ENCODE results near the gene TSPAN32. TPM values are rescaled to one million over a fixed set of nuclear protein-coding genes. Genes with fewer than 3 reads are reported as not detected.

Gene TSPAN32
- total RNA-seq, 1 experiment from 2014 or later: 0.07 TPM

GRCh38 chr11:2289350-2289749, 12.5 kb upstream of the TSPAN32 start:
- DNase-seq (ENCODE audit: low read depth): no peak

GRCh38 chr11:2289859-2290258, 12.0 kb upstream of the TSPAN32 start:
- DNase-seq (ENCODE audit: low read depth): no peak

DNA sequence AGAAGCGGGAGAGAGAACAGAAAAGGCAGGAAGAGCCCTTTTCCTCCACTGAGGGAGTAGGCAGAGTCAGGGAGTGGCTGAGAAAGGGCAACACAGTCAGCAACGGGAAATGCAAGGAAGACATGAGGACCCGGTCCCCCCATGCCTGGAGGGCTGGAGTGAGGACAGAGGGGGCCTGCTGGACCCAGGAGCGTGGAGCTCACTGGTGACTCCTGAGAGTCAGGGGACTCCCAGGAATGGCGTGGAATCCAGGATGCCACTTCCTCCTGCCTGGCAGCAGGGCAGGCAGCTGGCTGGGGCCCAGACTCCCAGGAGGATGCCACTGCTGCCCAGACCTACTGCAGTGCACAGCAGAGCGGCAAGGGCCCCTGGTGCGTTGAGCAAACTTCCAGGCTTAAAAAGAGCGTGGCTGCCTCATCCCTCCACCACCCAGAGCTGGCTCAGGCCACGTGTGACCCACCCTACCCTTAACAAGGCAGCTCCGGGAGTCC, 11.4 kb upstream of the TSPAN32 start:
- DNase-seq (ENCODE audit: low read depth): no peak

GRCh38 chr11:2293531-2293971, 8.3 kb upstream of the TSPAN32 start:
- no peak for DNase-seq (ENCODE audit: low read depth)

- no peak for DNase-seq (ENCODE audit: low read depth)
Measured at GRCh38 chr11:2293984-2294925, 7.6 kb upstream of the TSPAN32 start.

GRCh38 chr11:2294926-2295290, 6.9 kb upstream of the TSPAN32 start:
- DNase-seq (ENCODE audit: low read depth): no peak

DNA sequence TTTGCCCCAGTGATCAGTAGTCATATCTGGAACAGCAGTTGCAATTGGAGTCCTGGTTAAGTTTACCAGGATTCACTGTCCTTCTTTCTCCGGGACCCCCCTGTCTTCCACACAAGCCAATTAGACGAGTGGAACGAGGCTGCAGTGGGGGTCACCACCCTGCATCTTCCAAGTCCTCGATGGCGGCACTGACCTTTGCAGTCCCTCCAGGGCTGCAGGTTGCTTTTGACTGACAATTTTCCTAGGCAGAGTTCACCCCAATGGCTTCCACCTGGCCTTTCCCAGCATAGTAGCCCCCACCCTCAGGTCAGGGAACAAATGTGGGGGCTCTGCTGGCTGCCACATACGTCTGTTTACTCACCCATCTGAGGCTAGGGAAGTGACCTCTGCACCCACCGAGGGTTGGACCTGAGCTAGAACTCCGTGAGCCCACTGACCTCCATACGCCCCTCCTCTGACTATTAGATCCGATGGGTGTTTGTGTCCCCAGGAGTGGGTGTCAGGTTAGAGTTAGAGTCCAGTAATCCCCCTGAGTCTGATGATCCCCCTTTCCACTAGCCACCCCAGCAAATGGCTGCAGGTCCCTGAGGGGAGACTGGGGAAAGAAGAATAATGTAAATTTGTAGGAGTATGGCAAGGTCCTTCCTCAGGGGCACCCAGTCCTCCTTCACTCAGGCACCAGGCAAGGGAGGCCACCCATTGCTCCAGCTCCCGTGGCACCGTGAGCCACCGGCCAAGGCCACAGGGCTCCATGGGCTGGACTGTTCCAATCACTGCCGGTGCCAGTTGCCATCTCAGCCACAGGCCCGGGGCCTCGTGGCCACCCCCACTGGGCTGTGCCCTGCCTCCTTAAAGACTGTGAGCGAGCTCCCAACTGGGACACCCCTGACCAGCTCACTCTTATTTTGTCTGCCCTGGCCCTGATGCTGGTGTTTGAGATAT, 5.6 kb upstream of the TSPAN32 start:
- DNase-seq (ENCODE audit: low read depth): no peak

DNA sequence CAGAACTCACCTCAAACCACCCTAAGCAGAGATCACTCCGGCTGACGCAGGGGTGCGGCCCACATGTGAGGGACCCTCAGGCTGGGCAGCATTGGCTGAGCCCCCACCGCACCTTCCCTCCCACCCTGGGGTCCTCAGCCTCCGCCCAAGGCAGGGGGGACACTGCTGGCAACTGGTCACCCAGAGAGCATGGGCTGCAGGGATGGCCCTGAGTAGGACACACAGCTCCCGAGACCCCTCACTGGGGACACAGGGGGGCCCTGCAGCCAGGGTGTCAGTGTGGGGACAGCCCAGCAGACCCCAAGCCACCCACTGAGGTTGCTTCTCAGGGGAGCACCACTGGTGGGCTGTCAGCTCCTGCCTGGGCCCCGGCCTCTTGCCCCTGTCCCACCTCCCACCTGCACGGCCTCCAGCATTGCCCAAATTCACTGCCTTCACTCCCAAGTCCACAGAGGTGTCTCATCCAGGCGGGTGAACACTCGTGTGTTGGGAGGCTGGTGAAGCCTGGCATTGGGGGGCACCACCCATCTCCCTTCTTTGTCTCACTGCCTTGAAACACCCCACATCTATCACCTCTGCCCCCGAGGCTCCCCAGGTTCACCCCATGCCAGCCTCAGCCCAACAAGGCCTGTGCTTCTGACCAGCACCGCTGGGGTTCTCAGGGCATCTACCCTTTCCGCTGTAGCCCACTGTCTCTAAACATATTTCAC, 4.7 kb upstream of the TSPAN32 start:
- DNase-seq (ENCODE audit: low read depth): no peak

DNA sequence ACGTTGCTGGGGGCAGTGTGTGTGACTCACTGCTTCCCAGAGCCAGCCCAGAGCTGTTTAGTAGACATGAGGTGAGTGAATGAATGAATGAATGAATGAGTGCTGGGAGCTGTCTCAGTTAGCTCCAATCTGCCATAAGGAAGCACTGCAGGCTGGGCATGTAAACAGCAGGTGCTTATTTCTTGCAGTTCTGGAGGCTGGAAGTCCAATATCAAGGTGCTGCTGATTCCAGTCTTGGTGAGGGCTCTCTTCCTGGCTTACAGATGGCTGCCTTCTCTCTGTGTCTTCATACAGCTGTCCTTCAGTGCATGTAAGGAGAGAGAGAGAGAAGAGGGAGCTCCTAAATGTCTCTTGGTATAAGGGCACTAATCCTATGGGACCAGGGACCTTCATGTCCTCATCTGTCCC, 4.2 kb upstream of the TSPAN32 start:
- DNase-seq (ENCODE audit: low read depth): no peak

- no peak for DNase-seq (ENCODE audit: low read depth)
Measured at GRCh38 chr11:2298131-2298794, 3.5 kb upstream of the TSPAN32 start.

- DNase-seq (ENCODE audit: low read depth): peak; percentile 34
Measured at GRCh38 chr11:2298795-2299761, 2.7 kb upstream of the TSPAN32 start.

GRCh38 chr11:2299773-2300172, 2.0 kb upstream of the TSPAN32 start:
- no peak for DNase-seq (ENCODE audit: low read depth)

DNA sequence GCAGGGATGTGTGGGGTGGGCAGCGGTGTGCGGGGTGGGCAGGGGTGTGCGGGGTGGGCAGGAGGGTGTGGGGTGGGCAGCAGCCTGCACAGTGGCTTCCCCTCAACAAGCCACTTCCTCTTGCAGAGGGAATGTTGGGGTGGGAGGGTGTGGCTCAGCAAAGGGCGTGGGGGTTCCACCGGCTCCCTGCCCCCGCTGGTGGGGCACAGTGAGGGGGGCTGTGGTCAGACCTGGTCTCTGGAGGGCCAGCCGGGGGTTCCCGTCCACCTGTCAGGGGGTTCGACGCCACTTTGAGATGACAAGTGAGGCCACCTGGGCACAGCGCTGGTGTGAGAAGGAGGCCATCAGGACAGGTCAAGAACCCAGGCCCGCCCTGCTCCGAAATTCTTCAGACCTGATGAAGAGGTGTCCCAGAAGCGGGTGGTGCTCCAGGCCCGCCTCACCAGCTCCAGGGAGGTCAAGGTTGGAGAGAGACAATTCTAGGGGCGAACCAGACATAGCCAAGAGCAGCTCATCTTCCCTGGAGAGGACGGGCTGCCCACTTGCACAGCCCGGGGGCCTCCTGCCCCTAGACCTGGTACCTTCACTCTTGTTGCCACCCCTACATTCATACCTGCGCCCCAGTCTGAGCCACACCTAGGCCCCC, 1.4 kb upstream of the TSPAN32 start:
- no peak for DNase-seq (ENCODE audit: low read depth)

DNA sequence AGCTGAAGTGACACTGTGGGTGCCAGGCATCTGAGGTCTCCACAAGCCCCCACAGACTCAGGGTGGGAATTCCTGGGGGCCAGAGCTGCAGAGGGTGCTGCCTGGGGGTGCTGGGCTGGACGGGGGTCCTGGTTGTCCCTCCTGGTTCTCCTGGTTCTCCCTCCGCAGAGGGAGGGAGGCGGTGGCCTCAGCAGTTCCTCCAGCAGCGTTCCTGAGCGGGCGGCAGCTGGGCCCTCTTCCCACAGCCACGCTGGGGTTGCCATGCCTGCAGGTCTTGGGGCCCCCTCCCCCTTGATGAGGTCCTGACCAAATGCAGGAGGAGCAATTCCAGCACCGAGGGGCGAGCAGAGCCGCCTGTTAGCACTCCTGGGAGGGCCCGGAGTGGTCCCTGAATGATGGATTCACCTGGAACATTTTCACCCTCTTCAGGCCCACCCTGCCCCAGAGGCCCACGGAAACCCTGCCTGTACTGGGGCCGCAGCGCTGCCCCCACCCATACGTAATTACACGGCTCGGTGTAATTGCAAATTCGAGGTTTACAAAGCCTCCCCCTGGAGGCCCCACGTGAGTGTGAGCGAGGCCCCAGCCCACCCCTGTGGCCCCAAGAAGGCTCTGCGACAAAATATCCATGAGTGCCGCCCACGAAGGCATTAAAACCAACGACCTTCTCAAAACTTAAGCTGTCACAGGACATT, 730 bp upstream of the TSPAN32 start:
- no peak for DNase-seq (ENCODE audit: low read depth)

GRCh38 chr11:2302306-2302895, 588 bp downstream of the TSPAN32 start:
- no peak for DNase-seq (ENCODE audit: low read depth)

- no peak for DNase-seq (ENCODE audit: low read depth)
Measured at GRCh38 chr11:2302896-2303626, 1.2 kb downstream of the TSPAN32 start.

DNA sequence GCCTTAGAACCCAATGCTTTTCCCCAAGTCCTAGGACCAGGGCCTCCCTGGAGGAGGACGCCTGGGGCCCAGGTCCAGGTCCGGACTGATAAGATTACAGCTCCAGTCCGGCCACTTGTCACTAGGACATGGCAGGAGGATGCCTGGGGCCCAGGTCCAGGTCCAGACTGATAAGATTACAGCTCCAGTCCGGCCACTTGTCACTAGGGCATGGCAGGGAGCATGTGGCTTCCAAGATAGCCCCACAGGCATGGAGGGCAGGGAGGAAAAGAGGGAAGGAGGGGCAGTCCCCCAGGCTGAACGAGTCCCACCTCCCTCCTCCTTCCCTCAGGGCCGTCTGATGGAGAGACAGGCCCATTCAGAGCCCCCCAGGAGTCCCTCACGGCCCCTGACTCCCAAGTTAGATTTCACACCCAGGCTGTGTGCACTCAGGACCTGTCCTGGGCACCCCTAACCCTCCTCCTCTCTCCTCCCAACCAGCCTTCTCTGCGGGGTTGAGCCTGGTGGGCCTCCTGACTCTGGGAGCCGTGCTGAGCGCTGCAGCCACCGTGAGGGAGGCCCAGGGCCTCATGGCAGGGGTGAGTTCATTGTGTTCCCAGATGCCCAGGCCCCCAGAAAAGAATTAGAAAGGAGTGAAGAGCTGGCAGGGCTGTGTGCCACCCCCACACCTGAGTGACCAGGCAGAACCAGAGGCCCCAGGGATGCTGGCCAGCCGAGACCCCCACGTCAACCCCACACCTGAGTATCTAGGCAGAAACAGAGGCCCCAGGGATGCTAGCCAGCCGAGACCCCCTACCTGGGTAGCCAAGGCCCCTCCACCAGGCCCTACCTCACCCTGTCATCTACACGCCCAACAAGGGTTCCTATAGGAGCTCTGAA, 2.1 kb downstream of the TSPAN32 start:
- no peak for DNase-seq (ENCODE audit: low read depth)

All from M059J (cell line).